ENCODE measurements around the gene LCMT1. TPM values are rescaled to one million over a fixed set of nuclear protein-coding genes. Genes with fewer than 3 reads are reported as not detected.

Gene LCMT1
- total and polyA plus RNA-seq, 9 of the 15 experiments (the other 6 are each of a cell fraction or from before 2014, with no cell fraction given): 20.0 to 42.8 (median 32.3) TPM

DNA sequence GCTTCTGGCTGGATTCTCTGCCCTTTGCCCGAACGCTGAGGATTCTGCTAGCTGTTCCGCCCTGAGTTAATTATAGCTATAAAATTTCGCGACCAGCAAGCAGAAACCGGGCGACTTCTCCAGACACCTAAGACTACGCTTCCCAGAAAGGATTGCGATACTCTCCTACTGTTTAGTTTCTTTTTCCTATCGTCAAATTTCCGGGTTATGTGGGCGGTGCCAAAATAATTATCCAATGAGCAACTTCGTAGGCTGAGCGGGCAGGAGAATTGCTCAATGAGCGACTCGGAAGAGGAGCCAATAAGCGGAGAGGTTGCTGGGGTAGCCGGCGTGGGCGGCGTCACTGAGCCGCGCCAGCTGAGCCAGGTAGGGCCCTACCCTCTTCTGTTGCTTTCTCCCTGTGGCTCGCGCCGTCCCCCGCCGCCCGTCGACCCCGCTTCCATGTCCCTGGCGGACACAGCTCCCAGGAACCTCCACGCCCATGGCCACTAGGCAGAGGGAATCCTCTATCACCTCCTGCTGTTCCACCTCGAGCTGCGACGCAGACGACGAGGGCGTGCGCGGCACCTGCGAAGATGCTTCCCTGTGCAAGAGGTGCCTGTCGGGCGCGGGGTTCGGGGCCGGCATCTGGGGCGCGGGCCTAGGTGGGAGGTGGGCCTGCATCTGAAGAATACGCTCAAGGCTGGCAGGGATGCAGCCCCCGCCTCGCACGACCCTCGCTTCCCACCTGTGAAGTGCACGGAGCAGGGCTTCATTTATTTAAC, at the start of gene LCMT1 (continued):
- TF ChIP-seq RBM22 (IDR thresholded peaks at IDR 0.05; ENCODE audit: low read depth, low read length, poor library complexity, severe bottlenecking) (no peak), IRF1 (CRISPR knock-in tag; IDR thresholded peaks at IDR 0.05; ENCODE audit: borderline replicate concordance) (no peak), POLR2H (tag; IDR thresholded peaks at IDR 0.05; ENCODE audit: low read depth) (no peak), RAD21 (CRISPR knock-in tag; conservative IDR thresholded peaks at IDR 0.05 in 1 of 2, IDR thresholded peaks at IDR 0.05 in 1 of 2) (no peak), POLR2AphosphoS5 (IDR thresholded peaks at IDR 0.05; ENCODE audit: control insufficient read depth, insufficient read depth, low read depth, low read length) (no peak; the same call in 1 of the 2 replicates), E2F5 (CRISPR knock-in tag; IDR thresholded peaks at IDR 0.05) (no peak), KLF6 (CRISPR knock-in tag; IDR thresholded peaks at IDR 0.05; ENCODE audit: borderline replicate concordance) (no peak), VEZF1 (CRISPR knock-in tag; IDR thresholded peaks at IDR 0.05) (no peak), HNRNPH1 (optimal IDR thresholded peaks at IDR 0.05; ENCODE audit: low read depth, low read length) (no peak), ZNF146 (CRISPR knock-in tag; IDR thresholded peaks at IDR 0.05; ENCODE audit: unreplicated experiment) (no peak), NR0B1 (IDR thresholded peaks at IDR 0.05; ENCODE audit: partially characterized antibody) (no peak), MYNN (IDR thresholded peaks at IDR 0.05) (no peak), MYNN (CRISPR knock-in tag; IDR thresholded peaks at IDR 0.05) (no peak)
- TF ChIP-seq, protein P1, sequence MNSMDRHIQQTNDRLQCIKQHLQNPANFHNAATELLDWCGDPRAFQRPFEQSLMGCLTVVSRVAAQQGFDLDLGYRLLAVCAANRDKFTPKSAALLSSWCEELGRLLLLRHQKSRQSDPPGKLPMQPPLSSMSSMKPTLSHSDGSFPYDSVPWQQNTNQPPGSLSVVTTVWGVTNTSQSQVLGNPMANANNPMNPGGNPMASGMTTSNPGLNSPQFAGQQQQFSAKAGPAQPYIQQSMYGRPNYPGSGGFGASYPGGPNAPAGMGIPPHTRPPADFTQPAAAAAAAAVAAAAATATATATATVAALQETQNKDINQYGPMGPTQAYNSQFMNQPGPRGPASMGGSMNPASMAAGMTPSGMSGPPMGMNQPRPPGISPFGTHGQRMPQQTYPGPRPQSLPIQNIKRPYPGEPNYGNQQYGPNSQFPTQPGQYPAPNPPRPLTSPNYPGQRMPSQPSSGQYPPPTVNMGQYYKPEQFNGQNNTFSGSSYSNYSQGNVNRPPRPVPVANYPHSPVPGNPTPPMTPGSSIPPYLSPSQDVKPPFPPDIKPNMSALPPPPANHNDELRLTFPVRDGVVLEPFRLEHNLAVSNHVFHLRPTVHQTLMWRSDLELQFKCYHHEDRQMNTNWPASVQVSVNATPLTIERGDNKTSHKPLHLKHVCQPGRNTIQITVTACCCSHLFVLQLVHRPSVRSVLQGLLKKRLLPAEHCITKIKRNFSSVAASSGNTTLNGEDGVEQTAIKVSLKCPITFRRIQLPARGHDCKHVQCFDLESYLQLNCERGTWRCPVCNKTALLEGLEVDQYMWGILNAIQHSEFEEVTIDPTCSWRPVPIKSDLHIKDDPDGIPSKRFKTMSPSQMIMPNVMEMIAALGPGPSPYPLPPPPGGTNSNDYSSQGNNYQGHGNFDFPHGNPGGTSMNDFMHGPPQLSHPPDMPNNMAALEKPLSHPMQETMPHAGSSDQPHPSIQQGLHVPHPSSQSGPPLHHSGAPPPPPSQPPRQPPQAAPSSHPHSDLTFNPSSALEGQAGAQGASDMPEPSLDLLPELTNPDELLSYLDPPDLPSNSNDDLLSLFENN (IDR thresholded peaks at IDR 0.05; ENCODE audit: low read depth in 2 of 2, low read length in 2 of 2): no peak

All from K562 (cell line).